ENCODE measurements around the gene NKAPL.

The NKAPL gene

GRCh38 chr6:28232785-28233184 is 26.3 kb upstream of the NKAPL start:
- H3K4me3 ChIP-seq (ENCODE audit: low read depth, low read length), result no peak overlapping the region
- TF ChIP-seq CTCF (IDR thresholded peaks at IDR 0.05; ENCODE audit: borderline replicate concordance, insufficient read depth, low read depth, low read length), result no peak

GRCh38 chr6:28235912-28236452 is 23.1 kb upstream of the NKAPL start:
- no peak for TF ChIP-seq CTCF (IDR thresholded peaks at IDR 0.05; ENCODE audit: borderline replicate concordance, insufficient read depth, low read depth, low read length)
- H3K4me3 ChIP-seq (ENCODE audit: low read depth, low read length), result no peak overlapping the region

GRCh38 chr6:28239636-28240035 is 19.5 kb upstream of the NKAPL start:
- H3K4me3 ChIP-seq (ENCODE audit: low read depth, low read length), result no peak overlapping the region
- TF ChIP-seq CTCF (IDR thresholded peaks at IDR 0.05; ENCODE audit: borderline replicate concordance, insufficient read depth, low read depth, low read length), result no peak

- no peak for TF ChIP-seq CTCF (IDR thresholded peaks at IDR 0.05; ENCODE audit: borderline replicate concordance, insufficient read depth, low read depth, low read length)
- no peak overlapping the region for H3K4me3 ChIP-seq (ENCODE audit: low read depth, low read length)
These were observed 18.6 kb upstream of the NKAPL start for GRCh38 chr6:28240471-28240870.

GRCh38 chr6:28243946-28244345 is 15.2 kb upstream of the NKAPL start:
- H3K4me3 ChIP-seq (ENCODE audit: low read depth, low read length), result no peak overlapping the region
- TF ChIP-seq CTCF (IDR thresholded peaks at IDR 0.05; ENCODE audit: borderline replicate concordance, insufficient read depth, low read depth, low read length), result no peak

- H3K4me3 ChIP-seq (ENCODE audit: low read depth, low read length), result no peak overlapping the region
- no peak for TF ChIP-seq CTCF (IDR thresholded peaks at IDR 0.05; ENCODE audit: borderline replicate concordance, insufficient read depth, low read depth, low read length)
These were observed 13.7 kb upstream of the NKAPL start for GRCh38 chr6:28245206-28245941.

GRCh38 chr6:28248916-28249315 is 10.2 kb upstream of the NKAPL start:
- no peak overlapping the region for H3K4me3 ChIP-seq (ENCODE audit: low read depth, low read length)
- TF ChIP-seq CTCF (IDR thresholded peaks at IDR 0.05; ENCODE audit: borderline replicate concordance, insufficient read depth, low read depth, low read length), result no peak
